GM19240 (cell line): ENCODE results near the gene NXT1.
A peak's percentile ranks its signal among the peaks of the same experiment; 100 is the strongest.

Experiments
- DNase-seq: peaks from one replicate; pipeline ENCODE4 v3.0.0; 2011; ENCODE audit warnings: low spot score; ENCODE audit not compliant: insufficient read length

NXT1 gene

DNA sequence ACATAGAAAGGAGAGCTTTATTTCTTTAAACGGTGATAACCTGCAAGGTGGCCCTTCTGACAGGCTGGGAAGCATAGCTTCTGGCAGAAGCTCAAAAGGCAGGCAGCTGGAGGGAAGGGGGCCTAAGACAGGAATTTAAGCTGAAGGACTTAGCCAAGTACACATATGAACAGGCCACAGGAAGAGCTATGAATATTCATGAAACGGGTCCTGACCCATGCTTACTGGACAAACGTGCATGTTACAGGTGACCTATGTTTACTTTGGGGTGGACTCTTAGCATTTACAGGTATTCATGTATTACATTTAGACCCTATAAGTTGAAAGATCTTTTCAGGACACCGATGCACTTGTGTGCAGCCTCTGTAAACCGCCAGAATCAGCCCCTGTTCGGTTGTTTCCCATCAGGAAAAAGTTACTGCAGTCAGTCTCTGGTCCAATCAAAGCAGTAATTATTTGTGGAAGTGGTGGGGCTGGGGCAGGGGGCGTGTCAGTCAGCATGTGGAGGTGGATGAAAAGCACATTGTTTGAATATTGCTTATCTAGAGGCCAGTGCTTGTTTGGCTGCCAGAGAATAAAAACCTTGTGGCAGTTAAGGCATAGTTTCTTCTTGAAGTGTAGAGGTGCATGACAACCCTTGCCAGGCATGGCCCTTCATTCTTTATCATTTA lies 8.5 kb downstream of the NXT1 start:
- no peak for DNase-seq

DNA sequence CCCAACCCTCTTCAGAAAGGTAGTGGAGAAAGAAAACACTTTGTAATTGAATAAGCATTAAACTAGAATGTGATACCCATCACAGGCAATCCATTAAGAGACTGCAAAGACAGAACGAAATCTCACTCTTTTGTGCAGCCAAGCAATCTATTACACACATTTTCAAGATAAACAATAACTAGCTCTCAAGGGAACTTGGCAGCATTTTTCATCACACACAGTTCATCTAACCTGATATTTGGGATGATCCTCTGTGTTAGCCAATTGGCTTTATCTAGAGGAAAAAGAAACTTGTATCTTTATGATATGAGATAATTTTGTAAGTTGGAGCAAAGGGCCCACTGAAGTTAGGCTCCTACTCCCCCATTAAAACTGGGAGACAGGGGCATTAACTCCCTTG lies 9.9 kb downstream of the NXT1 start:
- no peak for DNase-seq

- no peak for DNase-seq
Measured at GRCh38 chr20:23361119-23361475, 10.5 kb downstream of the NXT1 start.

DNA sequence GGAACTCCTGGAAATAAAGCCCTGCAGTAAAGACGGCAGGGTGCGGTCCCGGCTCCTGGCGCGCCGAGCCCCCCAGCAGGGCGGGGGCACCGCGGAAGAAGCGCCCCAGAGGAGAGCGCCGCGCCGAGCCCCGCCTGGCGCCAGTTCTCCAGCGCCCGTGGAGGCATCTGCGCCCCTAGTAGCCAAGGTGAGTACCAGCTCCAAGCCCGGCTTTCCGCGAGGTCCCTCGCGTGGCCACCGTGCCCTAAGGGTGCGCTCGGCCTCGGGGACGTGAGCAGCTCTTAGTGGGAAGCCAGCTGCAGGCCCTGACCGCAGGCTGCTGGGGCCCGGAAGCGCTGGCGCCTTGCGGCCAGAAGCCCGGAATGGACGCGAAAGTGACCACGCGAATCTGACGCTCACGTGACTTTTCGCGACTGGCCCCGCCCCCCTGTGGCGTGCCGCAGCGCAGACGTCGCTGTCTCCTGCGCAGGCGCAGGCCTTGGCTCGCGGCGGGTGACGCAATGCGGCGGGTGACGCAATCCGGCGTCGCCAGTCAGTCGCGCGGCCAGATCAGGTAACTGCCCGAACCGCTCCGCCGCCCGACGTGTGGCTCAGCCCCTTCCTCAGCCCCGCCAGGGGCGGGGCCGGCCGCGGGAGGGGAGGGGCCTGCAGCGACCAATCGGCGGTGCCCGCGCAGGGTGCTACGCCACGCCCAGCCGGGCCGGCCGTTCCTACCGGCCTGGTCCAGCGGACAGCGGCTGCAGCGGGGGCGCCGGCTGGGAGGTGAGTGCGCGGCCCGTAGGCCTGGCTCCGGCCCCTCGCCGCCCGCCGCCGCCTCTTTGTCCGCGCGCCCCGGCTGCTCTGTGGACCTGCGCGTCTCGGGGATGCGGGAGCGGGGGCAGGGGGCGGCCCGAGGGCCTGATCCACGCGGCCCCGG lies 11.1 kb downstream of the NXT1 start, which contains the start of gene GZF1:
GZF1 (plus strand) TSS at position 707 of the 916 bp plus-strand sequence. CDS start 2,202 bp downstream, outside the sequence.
- peak; percentile 82 for DNase-seq

- peak; percentile 23 for DNase-seq
Measured at GRCh38 chr20:23362392-23363256, 12.0 kb downstream of the NXT1 start.

DNA sequence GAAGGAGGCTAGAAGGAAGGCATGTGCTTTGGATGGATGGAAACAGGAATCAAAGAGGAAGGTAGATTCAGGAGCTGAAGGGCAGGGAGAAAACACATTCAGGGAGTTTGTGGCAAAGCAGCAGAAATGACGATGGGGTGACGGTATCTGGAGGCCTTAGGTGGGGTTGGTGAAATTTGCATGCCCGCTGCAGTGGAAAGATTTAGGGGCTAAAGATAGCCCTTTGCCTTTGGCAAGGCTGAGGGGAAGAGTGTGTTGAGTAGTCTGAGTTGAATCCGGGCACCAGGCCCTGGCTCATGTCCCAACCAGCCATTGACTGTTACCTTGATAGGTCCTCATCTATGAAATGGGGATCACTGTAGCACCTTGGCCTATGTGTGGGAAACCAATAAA lies 12.7 kb downstream of the NXT1 start:
- no peak for DNase-seq

- DNase-seq: no peak
Measured at GRCh38 chr20:23365390-23366165, 15.0 kb downstream of the NXT1 start.

GRCh38 chr20:23366384-23366783 lies 15.8 kb downstream of the NXT1 start:
- no peak for DNase-seq

- DNase-seq: no peak
Measured at GRCh38 chr20:23367770-23368169, 17.2 kb downstream of the NXT1 start.

GRCh38 chr20:23368316-23369071 lies 17.9 kb downstream of the NXT1 start:
- no peak for DNase-seq

DNA sequence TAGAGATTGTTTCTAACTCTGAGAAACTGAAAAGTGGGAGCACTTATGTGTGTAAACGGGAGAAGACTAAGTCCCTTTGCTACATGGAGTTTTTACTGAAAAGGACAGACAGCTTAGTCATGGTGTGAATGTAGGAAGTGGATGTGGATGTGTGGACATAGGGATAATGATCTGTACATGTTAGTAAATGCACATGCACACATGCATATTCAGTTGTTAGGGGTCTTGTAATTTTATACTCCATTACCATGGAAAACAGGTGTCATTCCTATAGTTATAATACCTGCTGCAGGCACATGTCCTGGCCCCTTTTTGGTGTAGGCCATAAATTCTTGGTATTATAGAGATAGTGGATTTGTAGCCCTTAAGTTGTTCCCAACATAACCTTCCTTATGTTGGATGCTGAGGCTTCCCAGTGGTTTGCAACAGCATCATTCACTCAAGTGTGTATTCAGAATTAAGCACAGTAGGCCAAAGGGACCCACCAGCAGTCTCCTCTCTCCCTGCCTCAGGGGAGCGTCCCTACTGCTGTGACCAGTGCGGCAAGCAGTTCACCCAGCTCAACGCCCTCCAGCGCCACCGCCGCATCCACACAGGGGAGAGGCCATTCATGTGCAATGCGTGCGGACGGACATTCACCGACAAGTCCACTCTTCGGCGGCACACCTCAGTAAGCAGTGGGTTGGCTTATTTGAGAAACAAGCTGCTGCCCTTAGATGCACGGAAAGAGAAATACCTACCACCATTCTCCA lies 18.7 kb downstream of the NXT1 start:
- no peak for DNase-seq

GRCh38 chr20:23370274-23370673 lies 19.7 kb downstream of the NXT1 start:
- no peak for DNase-seq

DNA sequence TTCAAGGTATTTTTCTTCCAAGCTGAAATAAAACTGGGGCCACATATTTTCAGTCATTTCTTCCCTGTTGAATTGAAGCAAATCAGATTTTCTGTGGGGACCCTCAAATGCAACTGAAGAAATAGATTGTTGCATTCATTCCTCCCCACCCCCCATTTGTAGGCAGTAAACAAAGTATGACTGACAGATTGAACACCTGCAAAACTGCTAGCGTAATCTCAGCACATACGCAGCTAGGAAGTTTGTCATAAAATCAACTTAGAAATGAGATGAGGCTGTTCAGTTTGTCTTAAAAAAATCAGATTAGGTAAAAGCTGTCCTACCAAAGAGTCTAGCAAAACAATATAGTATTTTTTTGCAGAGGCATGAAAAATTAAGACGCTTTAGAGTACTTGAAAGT lies 20.3 kb downstream of the NXT1 start:
- DNase-seq: no peak

DNA sequence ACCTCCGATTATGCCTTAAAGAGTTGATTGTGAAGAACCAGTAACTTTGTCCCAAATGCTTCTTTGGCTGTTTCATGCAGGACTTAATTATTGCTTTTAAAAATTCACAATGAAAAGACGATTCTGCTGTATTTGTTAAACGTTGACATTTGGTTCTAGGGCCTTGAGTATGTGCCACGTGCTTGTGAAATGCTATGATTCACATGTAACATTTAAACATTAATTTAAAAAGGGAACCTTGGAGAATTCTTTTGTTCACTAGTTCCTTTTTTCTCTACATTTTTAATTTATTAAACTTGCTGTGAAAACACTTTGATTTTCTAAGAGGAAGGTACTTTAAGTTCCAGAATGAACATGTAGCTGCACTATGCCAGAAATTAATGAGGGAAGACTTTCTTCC lies 20.9 kb downstream of the NXT1 start:
- no peak for DNase-seq

DNA sequence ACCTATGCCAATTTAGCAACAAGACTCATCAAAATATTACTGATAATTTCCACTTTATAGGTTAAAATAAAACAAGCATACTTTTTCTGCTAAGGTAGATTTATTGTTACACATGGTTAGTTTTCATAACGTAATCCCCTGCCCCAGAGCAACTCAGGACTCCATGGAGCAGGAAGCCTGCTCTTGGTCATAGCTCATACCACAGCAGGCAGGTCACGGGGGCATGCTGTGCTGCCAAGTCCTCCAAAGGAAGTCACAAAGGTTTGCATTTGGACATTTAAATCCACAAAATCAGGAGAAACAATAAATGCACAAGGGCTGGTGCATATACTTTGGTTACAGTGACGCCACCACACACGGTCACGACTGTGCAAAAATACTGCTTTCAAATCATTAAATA lies 23.9 kb downstream of the NXT1 start:
- no peak for DNase-seq

- no peak for DNase-seq
Measured at GRCh38 chr20:23375827-23376226, 25.2 kb downstream of the NXT1 start.

GRCh38 chr20:23379772-23380171 lies 29.2 kb downstream of the NXT1 start:
- DNase-seq: no peak

GRCh38 chr20:23381876-23382275 lies 31.3 kb downstream of the NXT1 start:
- DNase-seq: no peak

DNA sequence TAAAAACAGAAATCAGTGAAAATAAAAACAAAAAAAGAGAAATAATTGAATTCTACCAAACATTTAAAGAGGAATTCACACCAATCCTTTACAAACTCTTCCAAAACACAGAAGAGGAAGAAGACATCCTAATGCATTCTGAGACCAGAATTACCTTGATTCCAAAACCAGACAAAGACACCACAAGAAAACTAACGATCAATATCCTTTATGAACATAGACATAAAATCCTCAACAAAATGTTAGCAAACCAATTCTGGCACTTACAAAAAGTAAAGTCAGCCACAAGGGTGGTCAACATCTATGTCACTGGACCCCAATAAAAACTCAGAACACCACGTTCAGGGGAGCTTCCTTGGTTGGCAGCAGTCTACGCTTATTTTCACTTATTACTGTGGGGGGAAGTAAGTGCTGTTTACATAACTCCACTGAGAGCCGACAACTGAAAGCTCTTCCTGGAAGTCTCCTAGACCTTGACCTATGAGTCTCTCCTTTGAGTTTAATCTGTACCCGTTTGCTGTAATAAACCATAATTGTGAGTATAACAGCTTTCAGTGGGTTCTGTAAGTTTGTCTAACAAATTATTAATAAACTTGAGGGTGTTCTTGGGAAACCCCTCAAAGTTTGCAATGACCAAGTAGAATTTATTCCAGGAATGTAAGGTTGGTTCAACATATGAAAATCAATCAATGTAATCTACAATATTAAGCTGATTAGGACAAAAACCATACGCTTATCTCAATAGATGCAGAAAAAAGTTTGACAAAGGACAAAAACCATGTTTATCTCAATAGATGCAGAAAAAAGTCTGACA lies 35.9 kb downstream of the NXT1 start:
- no peak for DNase-seq
